Mammary epithelial cell (primary cell): ENCODE measurements around the gene CEACAM7.

Source experiments
- EZH2 ChIP-seq: IDR thresholded peaks from 2 replicates; pipeline ENCODE4 v1.6.1; 2012; ENCODE audit warnings: low read length, inconsistent platforms, borderline replicate concordance
- TF ChIP-seq, protein P1 (sequence below), 2 donors: IDR thresholded peaks in 1 of 2; conservative IDR thresholded peaks in 1 of 2; 2 replicates each; pipeline ENCODE4 v1.5.1; 2011 to 2012; ENCODE audit warnings: inconsistent platforms in 2 of 2, low read length in 2 of 2, mild to moderate bottlenecking in 2 of 2, control low read depth in 1 of 2, low read depth in 1 of 2; ENCODE audit not compliant: insufficient read depth in 1 of 2; ENCODE audit errors: extremely low read depth in 1 of 2

DNA sequence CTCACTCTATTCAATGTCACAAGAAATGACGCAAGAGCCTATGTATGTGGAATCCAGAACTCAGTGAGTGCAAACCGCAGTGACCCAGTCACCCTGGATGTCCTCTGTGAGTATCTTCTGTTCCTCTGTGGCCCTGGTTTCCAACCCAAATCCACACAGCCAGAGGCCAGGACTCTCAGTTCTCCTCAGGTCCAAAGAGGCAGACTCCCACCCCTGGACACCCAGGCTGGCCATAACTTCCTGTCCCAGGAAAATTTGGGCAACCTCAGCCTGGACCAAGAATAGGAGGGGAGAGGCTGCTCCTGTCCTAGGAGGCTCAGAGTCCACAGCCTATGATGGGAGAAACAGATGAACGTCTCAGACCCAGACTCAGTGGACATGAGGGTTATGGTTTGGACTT is 32.0 kb upstream of the CEACAM7 start:
- TF ChIP-seq, protein P1, sequence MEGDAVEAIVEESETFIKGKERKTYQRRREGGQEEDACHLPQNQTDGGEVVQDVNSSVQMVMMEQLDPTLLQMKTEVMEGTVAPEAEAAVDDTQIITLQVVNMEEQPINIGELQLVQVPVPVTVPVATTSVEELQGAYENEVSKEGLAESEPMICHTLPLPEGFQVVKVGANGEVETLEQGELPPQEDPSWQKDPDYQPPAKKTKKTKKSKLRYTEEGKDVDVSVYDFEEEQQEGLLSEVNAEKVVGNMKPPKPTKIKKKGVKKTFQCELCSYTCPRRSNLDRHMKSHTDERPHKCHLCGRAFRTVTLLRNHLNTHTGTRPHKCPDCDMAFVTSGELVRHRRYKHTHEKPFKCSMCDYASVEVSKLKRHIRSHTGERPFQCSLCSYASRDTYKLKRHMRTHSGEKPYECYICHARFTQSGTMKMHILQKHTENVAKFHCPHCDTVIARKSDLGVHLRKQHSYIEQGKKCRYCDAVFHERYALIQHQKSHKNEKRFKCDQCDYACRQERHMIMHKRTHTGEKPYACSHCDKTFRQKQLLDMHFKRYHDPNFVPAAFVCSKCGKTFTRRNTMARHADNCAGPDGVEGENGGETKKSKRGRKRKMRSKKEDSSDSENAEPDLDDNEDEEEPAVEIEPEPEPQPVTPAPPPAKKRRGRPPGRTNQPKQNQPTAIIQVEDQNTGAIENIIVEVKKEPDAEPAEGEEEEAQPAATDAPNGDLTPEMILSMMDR (conservative IDR thresholded peaks at IDR 0.05 in 1 of 2, IDR thresholded peaks at IDR 0.05 in 1 of 2; ENCODE audit: extremely low read depth in 1 of 2, insufficient read depth in 1 of 2, low read depth in 1 of 2, low read length in 2 of 2): no peak
- no peak for TF ChIP-seq EZH2
